MM.1S (cell line): ENCODE results near the gene NLRP9.
"Not testable (repeated sequence)": the region's sequence is repeated elsewhere in the genome, so short reads cannot be mapped to it uniquely, and the experiment has no call there.

Source experiments
- EZH2 ChIP-seq: fragments of 300-600 bp; sonication (generic); optimal IDR thresholded peaks from 2 replicates; pipeline ENCODE3; 2017; ENCODE audit warnings: low read depth, mild to moderate bottlenecking, antibody characterized with exemption, low read length, mixed read lengths
- TF ChIP-seq, protein P1 (sequence below): fragments of 300-600 bp; sonication (generic); IDR thresholded peaks from 2 replicates; pipeline ENCODE4 v1.5.1; 2016; ENCODE audit warnings: antibody characterized with exemption, low read length, mixed read lengths

DNA sequence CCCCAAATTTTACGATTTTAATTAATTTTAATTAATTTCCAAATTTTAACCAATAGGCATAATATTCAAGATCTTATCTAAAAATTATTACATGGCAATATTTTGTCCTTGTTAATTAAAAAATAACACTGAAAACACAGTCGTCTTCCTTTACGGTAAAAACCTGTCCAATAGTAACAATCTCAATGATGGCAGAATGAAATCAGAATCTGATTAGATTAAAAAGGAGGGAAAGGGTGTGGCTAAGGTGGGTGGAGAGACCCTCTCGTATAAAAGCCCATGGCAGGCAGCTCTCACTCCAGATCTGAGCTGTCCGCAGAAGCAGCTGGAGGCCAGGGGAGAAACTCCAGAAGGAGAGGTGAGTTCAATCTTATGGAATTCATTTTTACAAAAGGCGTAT, 30.6 kb upstream of the NLRP9 start, which contains the start of gene RFPL4AL1:
- TF ChIP-seq EZH2 = not testable (repeated sequence)
- TF ChIP-seq, protein P1, sequence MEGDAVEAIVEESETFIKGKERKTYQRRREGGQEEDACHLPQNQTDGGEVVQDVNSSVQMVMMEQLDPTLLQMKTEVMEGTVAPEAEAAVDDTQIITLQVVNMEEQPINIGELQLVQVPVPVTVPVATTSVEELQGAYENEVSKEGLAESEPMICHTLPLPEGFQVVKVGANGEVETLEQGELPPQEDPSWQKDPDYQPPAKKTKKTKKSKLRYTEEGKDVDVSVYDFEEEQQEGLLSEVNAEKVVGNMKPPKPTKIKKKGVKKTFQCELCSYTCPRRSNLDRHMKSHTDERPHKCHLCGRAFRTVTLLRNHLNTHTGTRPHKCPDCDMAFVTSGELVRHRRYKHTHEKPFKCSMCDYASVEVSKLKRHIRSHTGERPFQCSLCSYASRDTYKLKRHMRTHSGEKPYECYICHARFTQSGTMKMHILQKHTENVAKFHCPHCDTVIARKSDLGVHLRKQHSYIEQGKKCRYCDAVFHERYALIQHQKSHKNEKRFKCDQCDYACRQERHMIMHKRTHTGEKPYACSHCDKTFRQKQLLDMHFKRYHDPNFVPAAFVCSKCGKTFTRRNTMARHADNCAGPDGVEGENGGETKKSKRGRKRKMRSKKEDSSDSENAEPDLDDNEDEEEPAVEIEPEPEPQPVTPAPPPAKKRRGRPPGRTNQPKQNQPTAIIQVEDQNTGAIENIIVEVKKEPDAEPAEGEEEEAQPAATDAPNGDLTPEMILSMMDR = not testable (repeated sequence)
